ENCODE data around the gene SUGT1. TPM values are rescaled to one million over a fixed set of nuclear protein-coding genes. Genes with fewer than 3 reads are reported as not detected.

The SUGT1 gene
- total RNA-seq, 5 donors from 2014 or later (not counting 1 experiment from before 2014, with no cell fraction given): 28.2 to 33.1 (median 28.6) TPM

Other genes with a start within 250 kb of the SUGT1 start
- gene THSD1, start 246.7 kb upstream of the SUGT1 start, total RNA-seq: under 1 TPM; 0.26 to 0.63 (median 0.47) TPM
- 10 to 100 TPM; 43.3 to 53.7 (median 49.2) TPM for gene VPS36, start 202.2 kb upstream of the SUGT1 start, total RNA-seq
- 10 to 100 TPM in 4 of 5 donors, 1 to 10 TPM in 1; 9.0 to 38.7 (median 12.0) TPM for gene CKAP2, start 197.4 kb upstream of the SUGT1 start, total RNA-seq
- gene HNRNPA1L2, start 10.4 kb upstream of the SUGT1 start, total RNA-seq: 10 to 100 TPM; 14.0 to 17.1 (median 15.9) TPM
- gene CNMD, start 87.0 kb downstream of the SUGT1 start, total RNA-seq: not detected
- not detected for gene PCDH8, start 195.8 kb downstream of the SUGT1 start, total RNA-seq